GM12878 (cell line): Measurements from ENCODE around the gene MED10. TPM values are rescaled to one million over a fixed set of nuclear protein-coding genes. Genes with fewer than 3 reads are reported as not detected.

Source experiments
- ATAC-seq: fragments of 200-7000 bp; cut with Tn5 transposase; 3 replicates; pipeline ENCODE4 v1.9.1; 2020; ENCODE audit warnings: mild to moderate bottlenecking, moderate library complexity
- BruUV-seq: library from RNA; stranded (reverse); fragments of 400-500 nt; replicated peaks from 2 replicates; lab custom pipeline; 2021; lab: Mats Ljungman, UMichigan
- CTCF ChIA-PET: fragments of 300-600 bp; sonication (Branson Sonifier 250); formaldehyde crosslinking; extraction: SDS; loops from one replicate; lab custom pipeline; 2021; ENCODE audit warnings: inconsistent platforms; lab: Yijun Ruan, JAX
- POLR2A ChIA-PET: fragments of 350-600 bp; formaldehyde crosslinking; extraction: SDS; loops from one replicate; lab custom pipeline; 2021; ENCODE audit warnings: inconsistent platforms; lab: Charles Lee
- RAD21 ChIA-PET: fragments of 300-600 bp; sonication (Branson Sonifier 250); formaldehyde crosslinking; loops from one replicate; lab custom pipeline; 2023; ENCODE audit warnings: antibody characterized with exemption; ENCODE audit not compliant: unreplicated experiment; lab: Charles Lee
- SMC1A ChIA-PET: fragments of 300-600 bp; sonication (Branson Sonifier 250); formaldehyde crosslinking; loops from one replicate; lab custom pipeline; 2023; ENCODE audit not compliant: unreplicated experiment, uncharacterized antibody; lab: Charles Lee
- DNase-seq: peaks from one replicate; pipeline ENCODE4 v3.0.0-alpha.2; 2011; ENCODE audit warnings: low read depth, low spot score
- FAIRE-seq: peaks from 3 replicates; lab custom pipeline; 2011; peaks lifted over from hg19 to GRCh38; lab: Jason Lieb, UNC
- H2AFZ ChIP-seq: 2 replicates; pipeline ENCODE4 v1.6.0; 2011; ENCODE audit warnings: low read depth, low read length, control low read depth; ENCODE audit not compliant: control insufficient read depth
- H3K27ac ChIP-seq: 2 replicates; pipeline ENCODE4 v1.5.1; 2011; ENCODE audit warnings: control low read depth; ENCODE audit not compliant: control insufficient read depth, insufficient read depth
- H3K27me3 ChIP-seq, 2 experiments: replicated peaks in 1 of 2; 2 replicates each; pipeline versions ENCODE4 v1.6.0 to v1.6.1; 2011; ENCODE audit warnings: low read length in 1 of 2; ENCODE audit not compliant: control insufficient read depth in 2 of 2, insufficient read depth in 2 of 2
- H3K36me3 ChIP-seq, 2 experiments: 2 replicates each; pipeline ENCODE4 v1.5.1; 2011; ENCODE audit warnings: low read length in 1 of 2; ENCODE audit not compliant: control insufficient read depth in 2 of 2, insufficient read depth in 2 of 2
- H3K4me1 ChIP-seq: 2 replicates; pipeline ENCODE4 v1.6.1; 2011; ENCODE audit warnings: mild to moderate bottlenecking, low read length, moderate library complexity, mixed read lengths; ENCODE audit not compliant: control insufficient read depth, insufficient read depth
- H3K4me2 ChIP-seq: 2 replicates; pipeline ENCODE4 v1.6.0; 2011; ENCODE audit warnings: control low read depth; ENCODE audit not compliant: control insufficient read depth, insufficient read depth
- H3K4me3 ChIP-seq: fragments of 200-600 bp; sonication (generic); 2 replicates; pipeline ENCODE4 v1.5.1; 2016
- H3K79me2 ChIP-seq: 2 replicates; pipeline ENCODE4 v1.6.0; 2011; ENCODE audit warnings: low read length; ENCODE audit not compliant: control insufficient read depth, insufficient read depth
- H3K9ac ChIP-seq: 2 replicates; pipeline ENCODE4 v1.8.0; 2011; ENCODE audit warnings: low read length, control low read depth, mixed read lengths; ENCODE audit not compliant: control insufficient read depth, insufficient read depth
- H3K9me3 ChIP-seq: replicated peaks from 3 replicates; pipeline ENCODE4 v1.5.1; 2011; ENCODE audit warnings: mild to moderate bottlenecking, low read length; ENCODE audit not compliant: control insufficient read depth, insufficient read depth
- H4K20me1 ChIP-seq: 2 replicates; pipeline ENCODE4 v1.6.0; 2011; ENCODE audit not compliant: control insufficient read depth, insufficient read depth
- BCL3 ChIP-seq: IDR thresholded peaks from 2 replicates; pipeline ENCODE4 v1.6.1; 2011; ENCODE audit warnings: borderline replicate concordance, low read depth, mild to moderate bottlenecking, moderate library complexity, low read length; ENCODE audit not compliant: insufficient read depth, poor library complexity, severe bottlenecking
- CHD2 ChIP-seq: IDR thresholded peaks from 2 replicates; pipeline ENCODE4 v1.6.1; 2011; ENCODE audit warnings: low read depth, low read length, improper control_type of control experiment, borderline replicate concordance
- CREM ChIP-seq: IDR thresholded peaks from 2 replicates; pipeline ENCODE4 v1.6.1; 2014; ENCODE audit warnings: antibody characterized with exemption, low read depth
- KLF5 ChIP-seq: fragments of 450-650 bp; IDR thresholded peaks from 2 replicates; pipeline ENCODE4 v1.6.1; 2014; ENCODE audit warnings: mild to moderate bottlenecking; ENCODE audit not compliant: partially characterized antibody
- MXI1 ChIP-seq: fragments of 150-350 bp; IDR thresholded peaks from 2 replicates; pipeline ENCODE4 v1.6.1; 2011; ENCODE audit warnings: low read depth, mild to moderate bottlenecking, inconsistent platforms, low read length, improper control_type of control experiment
- NFXL1 ChIP-seq: fragments of 450-650 bp; IDR thresholded peaks from 2 replicates; pipeline ENCODE4 v1.6.1; 2017; ENCODE audit warnings: antibody characterized with exemption, mild to moderate bottlenecking, borderline replicate concordance
- PAX8 ChIP-seq: fragments of 450-650 bp; IDR thresholded peaks from 2 replicates; pipeline ENCODE4 v1.6.1; 2017; ENCODE audit warnings: mild to moderate bottlenecking, moderate library complexity
- WRNIP1 ChIP-seq: IDR thresholded peaks from 2 replicates; pipeline ENCODE4 v1.6.1; 2011; ENCODE audit warnings: low read depth, low read length, improper control_type of control experiment, borderline replicate concordance
- YBX1 ChIP-seq: fragments of 450-650 bp; IDR thresholded peaks from 2 replicates; pipeline ENCODE4 v1.6.1; 2016; ENCODE audit warnings: antibody characterized with exemption
- WGBS: methylation state at CpG from one replicate; pipeline ENCODE4 v1.1.6; 2016; ENCODE audit warnings: low lambda C conversion rate; ENCODE audit not compliant: insufficient replicate concordance, insufficient coverage; ENCODE audit errors: missing lambda C conversion rate; 5-methylcytosine and 5-hydroxymethylcytosine counted together
- in situ Hi-C: fragments of 300-500 bp; cut with MboI; formaldehyde crosslinking; loops from 9 replicates; pipeline ENCODE4 v1.14.3; 2018; ENCODE audit warnings: mixed read lengths
- intact Hi-C: fragments of 100-400 bp; cut with micrococcal nuclease; formaldehyde crosslinking; loops from one replicate; pipeline ENCODE4 v1.14.2; 2022; ENCODE audit not compliant: unreplicated experiment
- polyA plus RNA-seq, 11 experiments: library from polyadenylated mRNA; depleted of rRNA in 4 of 11; unstranded in 6 of 11; stranded (reverse) in 5 of 11; fragments of >200 nt; fragmentation: Nextera tagmentation in 4 of 11; fragmentation: Illumina TruSeq in 1 of 11; extraction: Ambion mirVana in 4 of 11; extraction: Trizol in 1 of 11; gene quantifications; 1 replicate in 1 of 11; 2 replicates in 10 of 11; pipeline versions ENCODE4 v1.2.1 to v1.2.3, GENCODE V29; 2011 to 2016; ENCODE audit warnings: inconsistent platforms in 2 of 11, missing spikeins in 2 of 11, low read depth in 1 of 11
- total RNA-seq, 4 experiments: library from RNA; depleted of rRNA in 3 of 4; stranded (reverse); fragments of >200 nt in 3 of 4; fragmentation: Illumina TruSeq in 1 of 4; extraction: Trizol in 1 of 4; gene quantifications; 2 replicates each; pipeline versions ENCODE4 v1.2.1 to v1.2.3, GENCODE V29; 2013 to 2021
- TF ChIP-seq, protein P1 (sequence below): fragments of 450-650 bp; IDR thresholded peaks from 2 replicates; pipeline ENCODE4 v1.6.1; 2017; ENCODE audit warnings: low read depth, mild to moderate bottlenecking, moderate library complexity
- TF ChIP-seq, protein P2 (sequence below): IDR thresholded peaks from 2 replicates; pipeline ENCODE4 v1.6.1; 2011; ENCODE audit warnings: mild to moderate bottlenecking, low read depth, low read length, moderate library complexity; ENCODE audit not compliant: insufficient replicate concordance

The MED10 gene
- total and polyA plus RNA-seq, 10 of the 15 experiments (the other 5 are each of a cell fraction or from before 2014, with no cell fraction given) = 21.2 to 111 (median 46.6) TPM

GRCh38 chr5:6399980-6400910 lies 21.9 kb upstream of the MED10 start:
- FAIRE-seq = no peak

DNA sequence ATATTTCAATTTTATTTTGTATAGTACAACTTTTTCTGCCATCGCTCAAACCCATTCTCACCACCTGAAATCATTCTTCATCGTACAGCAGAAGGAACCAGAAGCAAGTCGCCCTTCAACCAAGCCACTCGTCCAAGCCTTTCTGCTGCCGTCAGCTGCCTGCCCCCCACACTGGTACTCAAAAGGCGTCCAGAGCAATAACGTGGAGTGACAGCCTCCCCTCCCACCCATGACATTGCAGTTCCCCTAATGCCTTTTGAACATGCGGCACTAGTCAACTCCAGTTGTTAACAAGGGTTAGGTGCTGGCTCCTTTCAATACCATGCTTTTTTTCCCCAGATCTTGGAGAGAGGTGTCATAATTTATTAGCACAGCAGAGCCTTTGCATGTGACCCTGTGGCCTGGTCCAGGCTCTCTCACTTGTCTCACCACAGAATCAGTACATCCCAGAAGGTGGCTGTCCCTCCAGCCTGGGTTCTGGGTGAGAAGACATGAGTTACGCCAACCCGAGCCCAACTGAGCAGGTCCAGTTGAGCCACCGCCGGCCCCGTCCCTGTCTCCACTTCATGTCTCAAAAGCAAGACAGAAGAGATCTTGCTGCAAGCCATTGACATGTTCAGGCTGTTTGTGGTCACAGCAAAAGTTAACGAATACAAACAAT lies 20.4 kb upstream of the MED10 start:
- no peak overlapping the region for H3K4me3 ChIP-seq
- DNase-seq (no peak), FAIRE-seq (no peak), ATAC-seq (no peak)
- no peak overlapping the region for H3K9ac ChIP-seq
- ChIA-PET CTCF (no interaction called here), POLR2A (no interaction called here), RAD21 (no interaction called here), SMC1A (interaction anchor here (0.7 kb wide), 1 partner anchor 113 kb away, joined by 5 read pairs; no protein-coding TSS in a partner anchor)
- no peaks in the 10 kb centered on the region for H3K36me3 ChIP-seq
- WGBS = 65% methylated on average over 14 of the region's 14 CpGs
- in situ Hi-C loops = no loop called here
- H3K27ac ChIP-seq = no peak overlapping the region
- intact Hi-C loops = no loop called here
- peaks cover 8% of the 10 kb centered on the region for H3K4me1 ChIP-seq
- H3K9me3 ChIP-seq = no peaks in the 10 kb centered on the region
- no peaks in the 10 kb centered on the region; a peak in 1 of 4 replicates for H3K27me3 ChIP-seq
- H2AFZ ChIP-seq = no peak overlapping the region
- no TSS peak for BruUV-seq
- no peaks in the 10 kb centered on the region for H4K20me1 ChIP-seq
- no peaks in the 10 kb centered on the region for H3K79me2 ChIP-seq
- no peak overlapping the region for H3K4me2 ChIP-seq
- TF ChIP-seq, protein P1, sequence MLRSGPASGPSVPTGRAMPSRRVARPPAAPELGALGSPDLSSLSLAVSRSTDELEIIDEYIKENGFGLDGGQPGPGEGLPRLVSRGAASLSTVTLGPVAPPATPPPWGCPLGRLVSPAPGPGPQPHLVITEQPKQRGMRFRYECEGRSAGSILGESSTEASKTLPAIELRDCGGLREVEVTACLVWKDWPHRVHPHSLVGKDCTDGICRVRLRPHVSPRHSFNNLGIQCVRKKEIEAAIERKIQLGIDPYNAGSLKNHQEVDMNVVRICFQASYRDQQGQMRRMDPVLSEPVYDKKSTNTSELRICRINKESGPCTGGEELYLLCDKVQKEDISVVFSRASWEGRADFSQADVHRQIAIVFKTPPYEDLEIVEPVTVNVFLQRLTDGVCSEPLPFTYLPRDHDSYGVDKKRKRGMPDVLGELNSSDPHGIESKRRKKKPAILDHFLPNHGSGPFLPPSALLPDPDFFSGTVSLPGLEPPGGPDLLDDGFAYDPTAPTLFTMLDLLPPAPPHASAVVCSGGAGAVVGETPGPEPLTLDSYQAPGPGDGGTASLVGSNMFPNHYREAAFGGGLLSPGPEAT = no peak
- no peak for TF ChIP-seq WRNIP1
- TF ChIP-seq BCL3 = no peak
- no peak for TF ChIP-seq CHD2
- no peak for TF ChIP-seq MXI1
- TF ChIP-seq, protein P2, sequence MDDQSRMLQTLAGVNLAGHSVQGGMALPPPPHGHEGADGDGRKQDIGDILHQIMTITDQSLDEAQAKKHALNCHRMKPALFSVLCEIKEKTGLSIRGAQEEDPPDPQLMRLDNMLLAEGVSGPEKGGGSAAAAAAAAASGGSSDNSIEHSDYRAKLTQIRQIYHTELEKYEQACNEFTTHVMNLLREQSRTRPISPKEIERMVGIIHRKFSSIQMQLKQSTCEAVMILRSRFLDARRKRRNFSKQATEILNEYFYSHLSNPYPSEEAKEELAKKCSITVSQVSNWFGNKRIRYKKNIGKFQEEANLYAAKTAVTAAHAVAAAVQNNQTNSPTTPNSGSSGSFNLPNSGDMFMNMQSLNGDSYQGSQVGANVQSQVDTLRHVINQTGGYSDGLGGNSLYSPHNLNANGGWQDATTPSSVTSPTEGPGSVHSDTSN = no peak
- no peak for TF ChIP-seq KLF5

More at GRCh38 chr5:6399980-6400910, 21.9 kb upstream of the MED10 start:
- WGBS = 22% methylated on average over 13 of the region's 13 CpGs
- SMC1A ChIA-PET = interaction anchor here (0.6 kb wide), 1 partner anchor 36 kb away, joined by 3 read pairs; no protein-coding TSS in a partner anchor
- no peaks in the 10 kb centered on the region; a peak in 1 of 4 replicates for H3K27me3 ChIP-seq
- H3K27ac ChIP-seq = no peak overlapping the region
- H4K20me1 ChIP-seq = no peaks in the 10 kb centered on the region
- CTCF ChIA-PET = no interaction called here
- BruUV-seq = no TSS peak
- in situ Hi-C loops = no loop called here
- H2AFZ ChIP-seq = no peak overlapping the region
- H3K9me3 ChIP-seq = no peaks in the 10 kb centered on the region
- no peak overlapping the region for H3K4me2 ChIP-seq
- no peak overlapping the region for H3K4me3 ChIP-seq
- TF ChIP-seq YBX1 (no peak), WRNIP1 (no peak), NFXL1 (no peak), CREM (no peak), PAX8 (no peak)
- TF ChIP-seq, all 136 proteins: peak for 0
- no peak overlapping the region for H3K9ac ChIP-seq
- no peak for ATAC-seq
- H3K36me3 ChIP-seq = no peaks in the 10 kb centered on the region
- POLR2A ChIA-PET = interaction anchor here (0.5 kb wide), 1 partner anchor 11 kb away, joined by 3 read pairs; no protein-coding TSS in a partner anchor
- no peaks in the 10 kb centered on the region for H3K79me2 ChIP-seq
- intact Hi-C loops = no loop called here
- RAD21 ChIA-PET = no interaction called here
- H3K4me1 ChIP-seq = peaks cover 8% of the 10 kb centered on the region
- no peak for DNase-seq
